ENCODE data around the gene HACD1. TPM values are rescaled to one million over a fixed set of nuclear protein-coding genes. Genes with fewer than 3 reads are reported as not detected.

HACD1 gene
- total and polyA plus RNA-seq, 2 of the 4 experiments (the other 2 are of a cell fraction) = 10.0 to 24.9 TPM

DNA sequence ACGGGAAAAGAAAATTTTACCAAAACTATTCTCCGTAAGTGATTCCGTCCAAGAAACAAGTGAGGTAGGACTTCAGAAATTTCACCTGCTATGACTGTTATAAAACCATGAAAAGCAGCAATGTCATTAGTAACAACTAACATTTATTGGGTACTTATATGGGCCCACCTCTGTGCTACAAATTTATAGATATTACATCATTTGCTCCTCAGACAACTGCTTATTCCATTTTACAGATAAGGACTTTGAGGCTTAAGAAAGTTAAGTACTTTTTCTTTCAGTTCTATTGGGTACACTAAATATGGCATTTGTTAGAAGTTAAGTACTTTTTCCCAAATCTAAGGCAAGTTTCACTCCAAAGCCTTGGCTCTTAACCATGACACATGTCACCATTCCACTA lies 36.3 kb downstream of the HACD1 start:
- CTCF ChIA-PET = no interaction called here
- in situ Hi-C loops (cut with MboI; ENCODE audit: low sequenced_read_pairs) = no loop called here

More for the DNA sequence above, 36.3 kb downstream of the HACD1 start:
- Histone ChIP-seq H3K9me1 (ENCODE audit: insufficient read depth, low read length) (no peaks in the 10 kb centered on the region), H2AK9ac (replicated peaks; ENCODE audit: low read depth, low read length, poor library complexity) (no peak overlapping the region), H3K4me3 (ENCODE audit: insufficient read depth, low read depth, low read length) (no peak overlapping the region), H2BK5ac (ENCODE audit: low read depth, low read length, poor library complexity, severe bottlenecking) (no peak overlapping the region), H3K18ac (ENCODE audit: low read depth, low read length) (no peak overlapping the region), H2BK120ac (ENCODE audit: low read depth, low read length) (no peak overlapping the region), H3K79me1 (ENCODE audit: low read depth in 1 of 2, low read length in 2 of 2) (no peaks in the 10 kb centered on the region), H3K4me2 (ENCODE audit: low read depth, low read length) (no peak overlapping the region), H3K27me3 (ENCODE audit: control insufficient read depth, insufficient read depth, low read length) (no peaks in the 10 kb centered on the region), H4K91ac (ENCODE audit: insufficient read depth, low read depth, low read length) (no peak overlapping the region), H3K27ac (ENCODE audit: insufficient read depth, low read length) (no peak overlapping the region), H3K9me3 (ENCODE audit: control insufficient read depth, insufficient read depth, low read length) (no peaks in the 10 kb centered on the region), H3K4ac (ENCODE audit: low read depth, low read length) (no peak overlapping the region), H2AK5ac (ENCODE audit: low read depth, low read length) (no peak overlapping the region), H3K9ac (ENCODE audit: low read depth, low read length) (no peak overlapping the region), H3K23ac (ENCODE audit: low read depth, low read length) (no peak overlapping the region), H4K5ac (ENCODE audit: low read depth, low read length) (no peak overlapping the region), H3K14ac (replicated peaks; ENCODE audit: low read depth, low read length) (no peak overlapping the region), H3K36me3 (ENCODE audit: control insufficient read depth, insufficient read depth, low read length) (no peaks in the 10 kb centered on the region), H3K56ac (ENCODE audit: extremely low read depth, insufficient read depth, low read length) (no peak overlapping the region), H4K8ac (ENCODE audit: low read depth in 2 of 2, low read length in 2 of 2) (no peak overlapping the region), H2BK20ac (ENCODE audit: low read depth, low read length) (no peak overlapping the region), H2BK15ac (ENCODE audit: low read depth, low read length) (no peak overlapping the region), H2AFZ (replicated peaks; ENCODE audit: low read length, poor library complexity) (no peak overlapping the region), H3K4me1 (ENCODE audit: control insufficient read depth, insufficient read depth, low read length) (no peaks in the 10 kb centered on the region), H4K20me1 (ENCODE audit: insufficient read depth, low read length) (no peaks in the 10 kb centered on the region)
- dilution Hi-C loops (cut with HindIII; ENCODE audit: low sequenced_read_pairs, unreplicated experiment) = no loop called here
- ATAC-seq (ENCODE audit: low read depth) (no peak), DNase-seq (no peak)
- POLR2A ChIA-PET (ENCODE audit: unreplicated experiment) = no interaction called here
- TF ChIP-seq, protein P1, sequence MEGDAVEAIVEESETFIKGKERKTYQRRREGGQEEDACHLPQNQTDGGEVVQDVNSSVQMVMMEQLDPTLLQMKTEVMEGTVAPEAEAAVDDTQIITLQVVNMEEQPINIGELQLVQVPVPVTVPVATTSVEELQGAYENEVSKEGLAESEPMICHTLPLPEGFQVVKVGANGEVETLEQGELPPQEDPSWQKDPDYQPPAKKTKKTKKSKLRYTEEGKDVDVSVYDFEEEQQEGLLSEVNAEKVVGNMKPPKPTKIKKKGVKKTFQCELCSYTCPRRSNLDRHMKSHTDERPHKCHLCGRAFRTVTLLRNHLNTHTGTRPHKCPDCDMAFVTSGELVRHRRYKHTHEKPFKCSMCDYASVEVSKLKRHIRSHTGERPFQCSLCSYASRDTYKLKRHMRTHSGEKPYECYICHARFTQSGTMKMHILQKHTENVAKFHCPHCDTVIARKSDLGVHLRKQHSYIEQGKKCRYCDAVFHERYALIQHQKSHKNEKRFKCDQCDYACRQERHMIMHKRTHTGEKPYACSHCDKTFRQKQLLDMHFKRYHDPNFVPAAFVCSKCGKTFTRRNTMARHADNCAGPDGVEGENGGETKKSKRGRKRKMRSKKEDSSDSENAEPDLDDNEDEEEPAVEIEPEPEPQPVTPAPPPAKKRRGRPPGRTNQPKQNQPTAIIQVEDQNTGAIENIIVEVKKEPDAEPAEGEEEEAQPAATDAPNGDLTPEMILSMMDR (conservative IDR thresholded peaks at IDR 0.05; ENCODE audit: low read depth, low read length) = no peak
- TF ChIP-seq NFE2L2 (IDR thresholded peaks at IDR 0.05; ENCODE audit: low read depth, low read length) (no peak), RFX5 (IDR thresholded peaks at IDR 0.05; ENCODE audit: low read depth, low read length) (no peak), RAD21 (IDR thresholded peaks at IDR 0.05; ENCODE audit: low read length) (no peak), MAFK (IDR thresholded peaks at IDR 0.05; ENCODE audit: low read depth, low read length) (no peak), MXI1 (IDR thresholded peaks at IDR 0.05; ENCODE audit: borderline replicate concordance, low read depth, low read length) (no peak), BHLHE40 (IDR thresholded peaks at IDR 0.05; ENCODE audit: low read depth, low read length) (no peak), RCOR1 (IDR thresholded peaks at IDR 0.05; ENCODE audit: insufficient replicate concordance, low read length) (no peak), SMC3 (IDR thresholded peaks at IDR 0.05; ENCODE audit: low read depth, low read length) (no peak), FOS (IDR thresholded peaks at IDR 0.05; ENCODE audit: low read depth, low read length) (no peak), POLR2A (IDR thresholded peaks at IDR 0.05; ENCODE audit: low read depth, low read length) (no peak), MAZ (IDR thresholded peaks at IDR 0.05; ENCODE audit: borderline replicate concordance, low read depth, low read length) (no peak), CEBPB (IDR thresholded peaks at IDR 0.05; ENCODE audit: low read depth, low read length) (no peak), CHD1 (IDR thresholded peaks at IDR 0.05; ENCODE audit: low read depth, low read length) (no peak)
- TF ChIP-seq, protein P2, sequence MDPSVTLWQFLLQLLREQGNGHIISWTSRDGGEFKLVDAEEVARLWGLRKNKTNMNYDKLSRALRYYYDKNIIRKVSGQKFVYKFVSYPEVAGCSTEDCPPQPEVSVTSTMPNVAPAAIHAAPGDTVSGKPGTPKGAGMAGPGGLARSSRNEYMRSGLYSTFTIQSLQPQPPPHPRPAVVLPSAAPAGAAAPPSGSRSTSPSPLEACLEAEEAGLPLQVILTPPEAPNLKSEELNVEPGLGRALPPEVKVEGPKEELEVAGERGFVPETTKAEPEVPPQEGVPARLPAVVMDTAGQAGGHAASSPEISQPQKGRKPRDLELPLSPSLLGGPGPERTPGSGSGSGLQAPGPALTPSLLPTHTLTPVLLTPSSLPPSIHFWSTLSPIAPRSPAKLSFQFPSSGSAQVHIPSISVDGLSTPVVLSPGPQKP (IDR thresholded peaks at IDR 0.05; ENCODE audit: borderline replicate concordance, low read depth, low read length) = no peak
- TF ChIP-seq, protein P3, sequence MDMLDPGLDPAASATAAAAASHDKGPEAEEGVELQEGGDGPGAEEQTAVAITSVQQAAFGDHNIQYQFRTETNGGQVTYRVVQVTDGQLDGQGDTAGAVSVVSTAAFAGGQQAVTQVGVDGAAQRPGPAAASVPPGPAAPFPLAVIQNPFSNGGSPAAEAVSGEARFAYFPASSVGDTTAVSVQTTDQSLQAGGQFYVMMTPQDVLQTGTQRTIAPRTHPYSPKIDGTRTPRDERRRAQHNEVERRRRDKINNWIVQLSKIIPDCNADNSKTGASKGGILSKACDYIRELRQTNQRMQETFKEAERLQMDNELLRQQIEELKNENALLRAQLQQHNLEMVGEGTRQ (IDR thresholded peaks at IDR 0.05; ENCODE audit: low read depth, low read length) = no peak
- BruUV-seq (replicated peaks) = no TSS peak
- intact Hi-C loops (cut with micrococcal nuclease) = no loop called here
- no CpG with 5 or more reads among the region's 3 CpGs for WGBS, 2 experiments (ENCODE audit: extremely low coverage in 2 of 2, insufficient read length in 1 of 2)

Measured in IMR-90 (cell line).